SK-N-SH (cell line): ENCODE data around the gene C9orf50. TPM values are rescaled to one million over a fixed set of nuclear protein-coding genes. Genes with fewer than 3 reads are reported as not detected.
A peak's percentile ranks its signal among the peaks of the same experiment; 100 is the strongest.

Experiments
- CTCF ChIA-PET: fragments of 300-600, 350-600 bp; formaldehyde crosslinking; extraction: SDS; loops from one replicate; lab custom pipeline; 2021; lab: Yijun Ruan, JAX
- POLR2A ChIA-PET: fragments of 350-600 bp; sonication (Branson Sonifier 250); formaldehyde crosslinking; extraction: SDS; loops from one replicate; lab custom pipeline; 2020; ENCODE audit warnings: antibody characterized with exemption, inconsistent platforms; lab: Yijun Ruan, JAX
- DNase-seq: peaks from one replicate; pipeline ENCODE4 v3.0.0; 2012
- H2AFZ ChIP-seq: fragments of 200-600 bp; sonication (generic); 2 replicates; pipeline ENCODE4 v1.8.1; 2016; ENCODE audit warnings: antibody characterized with exemption, mild to moderate bottlenecking, low read depth
- H3F3A ChIP-seq: fragments of 200-600 bp; sonication (generic); replicated peaks from 2 replicates; pipeline ENCODE3; 2016; ENCODE audit warnings: antibody characterized with exemption, mild to moderate bottlenecking; ENCODE audit not compliant: insufficient read depth
- H3K27ac ChIP-seq, 2 experiments: fragments of 200-500 bp in 1 of 2; fragments of 200-600 bp in 1 of 2; sonication (Bioruptor generic) in 1 of 2; sonication (generic), shearing (Covaris generic) in 1 of 2; 2 replicates each; pipeline versions ENCODE4 v1.5.1 to v1.6.1; 2014 to 2016; ENCODE audit warnings: low read depth in 2 of 2, inconsistent platforms in 1 of 2, low read length in 1 of 2, mild to moderate bottlenecking in 1 of 2, mixed read lengths in 1 of 2
- H3K27me3 ChIP-seq: fragments of 200-600 bp; sonication (generic), shearing (Covaris generic); 2 replicates; pipeline ENCODE4 v1.6.1; 2016; ENCODE audit warnings: mixed run types; ENCODE audit not compliant: insufficient read depth
- H3K36me3 ChIP-seq, 2 experiments: fragments of 200-500 bp in 1 of 2; fragments of 200-600 bp in 1 of 2; sonication (Bioruptor generic) in 1 of 2; sonication (generic) in 1 of 2; replicated peaks in 1 of 2; 2 replicates each; pipeline versions ENCODE3 to v1.5.1; 2014 to 2016; ENCODE audit warnings: low read length in 1 of 2, mild to moderate bottlenecking in 1 of 2; ENCODE audit not compliant: insufficient read depth in 2 of 2, control insufficient read depth in 1 of 2
- H3K4me1 ChIP-seq, 2 experiments: fragments of 200-500 bp in 1 of 2; fragments of 200-600 bp in 1 of 2; sonication (Bioruptor generic) in 1 of 2; sonication (generic), shearing (Covaris generic) in 1 of 2; 2 replicates each; pipeline versions ENCODE4 v1.5.1 to v1.6.1; 2014 to 2016; ENCODE audit warnings: low read depth in 1 of 2, low read length in 1 of 2, mixed run types in 1 of 2; ENCODE audit not compliant: insufficient read depth in 2 of 2, control insufficient read depth in 1 of 2
- H3K4me2 ChIP-seq: fragments of 200-600 bp; sonication (generic), shearing (Covaris generic); 2 replicates; pipeline ENCODE4 v1.6.1; 2017; ENCODE audit warnings: mixed run types
- H3K4me3 ChIP-seq, 2 experiments: fragments of 200-500 bp in 1 of 2; fragments of 200-600 bp in 1 of 2; sonication (Bioruptor generic) in 1 of 2; sonication (generic), shearing (Covaris generic) in 1 of 2; 2 replicates each; pipeline versions ENCODE4 v1.5.1 to v1.8.1; 2014 to 2016; ENCODE audit warnings: low read depth in 2 of 2, inconsistent platforms in 1 of 2, low read length in 1 of 2, mild to moderate bottlenecking in 1 of 2, mixed read lengths in 1 of 2, moderate library complexity in 1 of 2
- H3K79me2 ChIP-seq: fragments of 200-600 bp; sonication (generic); 2 replicates; pipeline ENCODE4 v1.8.1; 2017; ENCODE audit warnings: mild to moderate bottlenecking; ENCODE audit not compliant: insufficient read depth
- H3K9ac ChIP-seq: fragments of 200-600 bp; sonication (generic); 2 replicates; pipeline ENCODE4 v1.6.1; 2017; ENCODE audit warnings: mixed run types
- H3K9me2 ChIP-seq: fragments of 200-600 bp; sonication (generic); 2 replicates; pipeline ENCODE4 v1.6.1; 2017; ENCODE audit warnings: mixed run types
- H3K9me3 ChIP-seq: fragments of 200-600 bp; sonication (generic); 2 replicates; pipeline ENCODE4 v1.6.1; 2017; ENCODE audit warnings: mixed run types, mild to moderate bottlenecking, moderate library complexity
- H4K20me1 ChIP-seq: fragments of 200-600 bp; sonication (generic); 2 replicates; pipeline ENCODE4 v1.6.1; 2017; ENCODE audit warnings: mild to moderate bottlenecking, mixed run types; ENCODE audit not compliant: insufficient read depth
- EZH2phosphoT487 ChIP-seq: fragments of 200-600 bp; sonication (generic); IDR thresholded peaks from 2 replicates; pipeline ENCODE4 v1.6.1; 2017; ENCODE audit warnings: low read depth, mixed run types, mild to moderate bottlenecking, antibody characterized with exemption, moderate library complexity, borderline replicate concordance
- FOXJ3 ChIP-seq: sonication (generic); formaldehyde crosslinking; IDR thresholded peaks from 2 replicates; pipeline ENCODE4 v1.5.1; 2020; ENCODE audit warnings: mild to moderate bottlenecking, missing genetic modification reagents
- FOXM1 ChIP-seq: IDR thresholded peaks from 2 replicates; pipeline ENCODE4 v1.4.0; 2012; ENCODE audit warnings: low read depth, mild to moderate bottlenecking
- JUND ChIP-seq: IDR thresholded peaks from 2 replicates; pipeline ENCODE4 v1.4.0; 2012
- MEF2A ChIP-seq: IDR thresholded peaks from 2 replicates; pipeline ENCODE4 v1.4.0; 2012; ENCODE audit warnings: low read depth, borderline replicate concordance
- NFIC ChIP-seq: IDR thresholded peaks from 2 replicates; pipeline ENCODE4 v1.4.0; 2012; ENCODE audit warnings: borderline replicate concordance
- RFX5 ChIP-seq: IDR thresholded peaks from 2 replicates; pipeline ENCODE4 v1.6.1; 2012; ENCODE audit warnings: mild to moderate bottlenecking, improper control_type of control experiment, low read length
- USF2 ChIP-seq: fragments of 150-350 bp; IDR thresholded peaks from 2 replicates; pipeline ENCODE4 v1.6.1; 2017; ENCODE audit warnings: antibody characterized with exemption, low read length, low read depth, borderline replicate concordance
- WGBS: methylation state at CpG from one replicate; pipeline ENCODE4 v1.1.6; 2017; ENCODE audit warnings: low lambda C conversion rate; 5-methylcytosine and 5-hydroxymethylcytosine counted together
- polyA plus RNA-seq, 3 experiments: library from polyadenylated mRNA; depleted of rRNA; stranded (reverse); fragments of >200 nt; gene quantifications; 2 replicates each; pipeline ENCODE4 v1.2.3, GENCODE V29; 2012
- TF ChIP-seq, protein P1 (sequence below): IDR thresholded peaks from 2 replicates; pipeline ENCODE4 v1.4.0; 2012; ENCODE audit warnings: low read depth
- TF ChIP-seq, protein P2 (sequence below): IDR thresholded peaks from 2 replicates; pipeline ENCODE4; 2012

C9orf50 gene
- polyA plus RNA-seq, 1 of the 3 experiments (the other 2 are of a cell fraction), result 0.30 TPM

DNA sequence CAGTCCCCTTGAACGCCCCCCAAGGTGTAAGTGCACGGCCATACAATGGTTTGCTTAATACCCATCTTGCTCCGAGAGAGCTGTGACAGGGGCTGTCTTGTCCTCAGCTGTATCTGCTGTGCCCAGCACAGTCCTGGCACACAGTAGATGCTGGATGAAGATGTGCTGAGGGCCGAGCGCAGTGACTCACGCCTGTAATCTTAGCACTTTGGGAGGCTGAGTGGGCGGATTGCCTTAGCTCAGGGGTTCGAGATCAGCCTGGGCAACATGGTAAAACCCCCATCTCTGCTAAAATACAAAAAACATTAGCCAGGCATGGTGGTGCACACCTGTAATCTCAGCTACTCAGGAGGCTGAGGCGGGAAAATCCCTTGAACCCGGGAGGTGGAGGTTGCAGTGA, 53.6 kb downstream of the C9orf50 start:
- peak overlapping the region; percentile 82; the same call in 1 of the 2 replicates for H3K4me2 ChIP-seq

GRCh38 chr9:129566563-129567266, 54.2 kb downstream of the C9orf50 start:
- over 99% methylated on average over 12 of the region's 25 CpGs for WGBS
- H3K4me1 ChIP-seq, result peaks cover 14 to 33% of the 10 kb centered on the region in 2 experiments; a peak in 3 of 4 replicates
- H3K4me3 ChIP-seq, result no peak overlapping the region
- H3K79me2 ChIP-seq, result no peaks in the 10 kb centered on the region
- POLR2A ChIA-PET, result interaction anchor here (1.4 kb wide), 1 partner anchor 17 kb away, joined by 3 read pairs; no protein-coding TSS in a partner anchor
- no peak overlapping the region for H3K27ac ChIP-seq
- no peaks in the 10 kb centered on the region for H3K9me2 ChIP-seq
- H3K4me2 ChIP-seq, result no peak overlapping the region
- H2AFZ ChIP-seq, result no peak overlapping the region
- H3K27me3 ChIP-seq, result no peaks in the 10 kb centered on the region
- no peaks in the 10 kb centered on the region for H4K20me1 ChIP-seq
- DNase-seq, result no peak
- H3F3A ChIP-seq, result peaks cover 5% of the 10 kb centered on the region
- CTCF ChIA-PET, result interaction anchor here (1.7 to 1.9 kb wide), 2 partner anchors 14 to 392 kb away, joined by 3 to 5 read pairs; no protein-coding TSS in a partner anchor
- no peaks in the 10 kb centered on the region for H3K9me3 ChIP-seq
- no peak overlapping the region for H3K9ac ChIP-seq
- TF ChIP-seq MEF2A, result no peak
- H3K36me3 ChIP-seq, result no peaks in the 10 kb centered on the region

More for the DNA sequence above, 53.6 kb downstream of the C9orf50 start:
- Histone ChIP-seq H3K9me3 (no peaks in the 10 kb centered on the region), H3K4me3 (no peak overlapping the region), H2AFZ (no peak overlapping the region), H3K36me3 (no peaks in the 10 kb centered on the region), H4K20me1 (no peaks in the 10 kb centered on the region), H3K4me1 (peaks cover 14 to 27% of the 10 kb centered on the region in 2 experiments; a peak in 3 of 4 replicates), H3K27me3 (no peaks in the 10 kb centered on the region), H3F3A (peaks cover 5% of the 10 kb centered on the region), H3K27ac (no peak overlapping the region), H3K79me2 (no peaks in the 10 kb centered on the region), H3K9ac (no peak overlapping the region), H3K9me2 (no peaks in the 10 kb centered on the region)
- TF ChIP-seq NFIC, result no peak
- TF ChIP-seq USF2, result no peak
- no peak for TF ChIP-seq JUND
- TF ChIP-seq EZH2phosphoT487, result no peak
- TF ChIP-seq FOXM1, result no peak
- no peak for TF ChIP-seq FOXJ3
- TF ChIP-seq RFX5, result no peak
- TF ChIP-seq, protein P1, sequence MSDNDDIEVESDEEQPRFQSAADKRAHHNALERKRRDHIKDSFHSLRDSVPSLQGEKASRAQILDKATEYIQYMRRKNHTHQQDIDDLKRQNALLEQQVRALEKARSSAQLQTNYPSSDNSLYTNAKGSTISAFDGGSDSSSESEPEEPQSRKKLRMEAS, result no peak
- TF ChIP-seq, protein P2, sequence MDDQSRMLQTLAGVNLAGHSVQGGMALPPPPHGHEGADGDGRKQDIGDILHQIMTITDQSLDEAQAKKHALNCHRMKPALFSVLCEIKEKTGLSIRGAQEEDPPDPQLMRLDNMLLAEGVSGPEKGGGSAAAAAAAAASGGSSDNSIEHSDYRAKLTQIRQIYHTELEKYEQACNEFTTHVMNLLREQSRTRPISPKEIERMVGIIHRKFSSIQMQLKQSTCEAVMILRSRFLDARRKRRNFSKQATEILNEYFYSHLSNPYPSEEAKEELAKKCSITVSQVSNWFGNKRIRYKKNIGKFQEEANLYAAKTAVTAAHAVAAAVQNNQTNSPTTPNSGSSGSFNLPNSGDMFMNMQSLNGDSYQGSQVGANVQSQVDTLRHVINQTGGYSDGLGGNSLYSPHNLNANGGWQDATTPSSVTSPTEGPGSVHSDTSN, result no peak
- no peak for DNase-seq
- 81% methylated on average over 10 of the region's 10 CpGs for WGBS
- CTCF ChIA-PET, result interaction anchor here (1.9 kb wide), 1 partner anchor 14 kb away, joined by 5 read pairs; no protein-coding TSS in a partner anchor
- POLR2A ChIA-PET, result interaction anchor here (1.4 kb wide), 1 partner anchor 17 kb away, joined by 3 read pairs; no protein-coding TSS in a partner anchor
